HG02623 (cell line): ENCODE measurements around the gene XXYLT1.

Experiments
- ATAC-seq: cut with Tn5 transposase; IDR thresholded peaks from one replicate; pipeline ENCODE4 v1.9.1; 2021; ENCODE audit warnings: moderate library complexity; ENCODE audit not compliant: unreplicated experiment

The XXYLT1 gene

GRCh38 chr3:195251336-195252065 lies 19.5 kb downstream of the XXYLT1 start:
- ATAC-seq: no peak

- ATAC-seq: no peak
These were observed 20.3 kb downstream of the XXYLT1 start for GRCh38 chr3:195250473-195251251.

GRCh38 chr3:195249858-195250464 lies 21.0 kb downstream of the XXYLT1 start:
- ATAC-seq: no peak

- ATAC-seq: no peak
These were observed 21.7 kb downstream of the XXYLT1 start for GRCh38 chr3:195249057-195249770.

GRCh38 chr3:195248281-195248680 lies 22.7 kb downstream of the XXYLT1 start:
- no peak for ATAC-seq

GRCh38 chr3:195247863-195248189 lies 23.1 kb downstream of the XXYLT1 start:
- ATAC-seq: no peak

GRCh38 chr3:195247086-195247862 lies 23.7 kb downstream of the XXYLT1 start:
- no peak for ATAC-seq

- ATAC-seq: no peak
These were observed 24.4 kb downstream of the XXYLT1 start for GRCh38 chr3:195246581-195246995.

GRCh38 chr3:195245531-195245951 lies 25.4 kb downstream of the XXYLT1 start:
- no peak for ATAC-seq

- no peak for ATAC-seq
These were observed 29.2 kb downstream of the XXYLT1 start for GRCh38 chr3:195241592-195242355.

GRCh38 chr3:195240939-195241338 lies 30.0 kb downstream of the XXYLT1 start:
- ATAC-seq: no peak

GRCh38 chr3:195240171-195240701 lies 30.7 kb downstream of the XXYLT1 start:
- ATAC-seq: no peak

GRCh38 chr3:195239121-195239520 lies 31.8 kb downstream of the XXYLT1 start:
- ATAC-seq: no peak

- ATAC-seq: no peak
These were observed 32.3 kb downstream of the XXYLT1 start for GRCh38 chr3:195238586-195239118.

- no peak for ATAC-seq
These were observed 32.8 kb downstream of the XXYLT1 start for GRCh38 chr3:195238081-195238571.

- no peak for ATAC-seq
These were observed 34.0 kb downstream of the XXYLT1 start for GRCh38 chr3:195236801-195237570.

- ATAC-seq: no peak
These were observed 34.7 kb downstream of the XXYLT1 start for GRCh38 chr3:195236076-195236798.

- ATAC-seq: no peak
These were observed 40.7 kb downstream of the XXYLT1 start for GRCh38 chr3:195230244-195230643.
